Breast epithelium (tissue), 4 donors: ENCODE measurements around the gene CLUH. TPM values are rescaled to one million over a fixed set of nuclear protein-coding genes. Genes with fewer than 3 reads are reported as not detected.

Source experiments
- DNase-seq, 2 donors: peaks; one replicate each; pipeline ENCODE4 v3.0.0-alpha.2; 2019; ENCODE audit warnings: low spot score in 2 of 2
- H3K27ac ChIP-seq, 2 donors: fragments of 200-600 bp; sonication (generic) in 1 of 2; one replicate each; pipeline ENCODE4 v1.5.1; 2016 to 2019; ENCODE audit warnings: mild to moderate bottlenecking in 1 of 2
- H3K27me3 ChIP-seq, 2 donors: fragments of 200-600 bp; sonication (generic) in 1 of 2; one replicate each; pipeline versions ENCODE4 v1.5.1 to v1.6.0; 2017 to 2019; ENCODE audit warnings: control low read depth in 1 of 2, mild to moderate bottlenecking in 1 of 2
- H3K36me3 ChIP-seq: fragments of 200-600 bp; one replicate; pipeline ENCODE4 v1.5.1; 2019
- H3K4me1 ChIP-seq, 2 donors: fragments of 200-600 bp; sonication (generic); one replicate each; pipeline ENCODE4 v1.5.1; 2016 to 2019; ENCODE audit warnings: control low read depth in 1 of 2
- H3K4me3 ChIP-seq, 3 donors: fragments of 200-600 bp; sonication (generic); 1 replicate in 2 of 3; 2 replicates in 1 of 3; pipeline ENCODE4 v1.5.1; 2016 to 2019; ENCODE audit warnings: mild to moderate bottlenecking in 3 of 3, moderate library complexity in 2 of 3
- H3K9me3 ChIP-seq, 2 donors: fragments of 200-600 bp; sonication (generic) in 1 of 2; one replicate each; pipeline ENCODE4 v1.5.1; 2016 to 2019; ENCODE audit warnings: control low read depth in 1 of 2
- CTCF ChIP-seq, 3 donors: fragments of 450-650 bp; IDR thresholded peaks; one replicate each; pipeline ENCODE4 v1.5.1; 2016 to 2017; ENCODE audit warnings: antibody characterized with exemption in 3 of 3, mild to moderate bottlenecking in 3 of 3, moderate library complexity in 3 of 3
- POLR2A ChIP-seq: fragments of 450-650 bp; IDR thresholded peaks from one replicate; pipeline ENCODE4 v1.6.1; 2016; ENCODE audit warnings: antibody characterized with exemption, mild to moderate bottlenecking, moderate library complexity
- POLR2AphosphoS5 ChIP-seq, 3 donors: sonication (generic); formaldehyde crosslinking; IDR thresholded peaks; one replicate each; pipeline ENCODE4 v1.6.1; 2017; ENCODE audit warnings: antibody characterized with exemption in 3 of 3
- intact Hi-C: fragments of 100-400 bp; cut with DNase I; formaldehyde crosslinking; loops from one replicate; pipeline ENCODE4 v1.15.1; 2023; ENCODE audit warnings: low total_unique reads
- total RNA-seq, 3 donors: library from RNA; depleted of rRNA; stranded (reverse); fragments of >200 nt; gene quantifications; one replicate each; pipeline ENCODE4 v1.1.0, GENCODE V29; 2016

CLUH gene
- total RNA-seq, 3 donors from 2014 or later: 37.6 to 77.7 (median 50.6) TPM

GRCh38 chr17:2692781-2693135 is 18.8 kb downstream of the CLUH start:
- TF ChIP-seq POLR2A: no peak
- no peak for TF ChIP-seq CTCF (IDR thresholded peaks at IDR 0.05)
- TF ChIP-seq POLR2AphosphoS5 (IDR thresholded peaks at IDR 0.05): no peak
- peaks cover 11% of the 10 kb centered on the region for H3K36me3 ChIP-seq
- DNase-seq: peak; percentile 16 to 28
- intact Hi-C loops: no loop called here
- H3K27ac ChIP-seq: no peak overlapping the region
- no peak overlapping the region for H3K4me3 ChIP-seq
- no peaks in the 10 kb centered on the region for H3K27me3 ChIP-seq
- H3K9me3 ChIP-seq: no peaks in the 10 kb centered on the region
- H3K4me1 ChIP-seq: peaks cover 0 to 3% of the 10 kb centered on the region in 2 donors

GRCh38 chr17:2691965-2692780 is 19.4 kb downstream of the CLUH start:
- H3K9me3 ChIP-seq: no peaks in the 10 kb centered on the region
- DNase-seq: peak; percentile 16 to 50
- H3K4me3 ChIP-seq: no peak overlapping the region
- H3K4me1 ChIP-seq: peaks cover 0 to 3% of the 10 kb centered on the region in 2 donors
- H3K27me3 ChIP-seq: no peaks in the 10 kb centered on the region
- H3K36me3 ChIP-seq: peaks cover 6% of the 10 kb centered on the region
- no peak for TF ChIP-seq CTCF (IDR thresholded peaks at IDR 0.05)
- TF ChIP-seq POLR2A: no peak
- TF ChIP-seq POLR2AphosphoS5 (IDR thresholded peaks at IDR 0.05): no peak
- intact Hi-C loops: no loop called here
- H3K27ac ChIP-seq: no peak overlapping the region

GRCh38 chr17:2691069-2691871 is 20.3 kb downstream of the CLUH start:
- peaks cover 3% of the 10 kb centered on the region for H3K36me3 ChIP-seq
- no peaks in the 10 kb centered on the region for H3K27me3 ChIP-seq
- DNase-seq: peak; percentile 15 to 47
- no peak overlapping the region for H3K27ac ChIP-seq
- no peaks in the 10 kb centered on the region for H3K9me3 ChIP-seq
- no peak overlapping the region for H3K4me3 ChIP-seq
- H3K4me1 ChIP-seq: peaks cover 0 to 3% of the 10 kb centered on the region in 2 donors
- TF ChIP-seq CTCF (IDR thresholded peaks at IDR 0.05): no peak
- TF ChIP-seq POLR2A: no peak
- no peak for TF ChIP-seq POLR2AphosphoS5 (IDR thresholded peaks at IDR 0.05)
- intact Hi-C loops: no loop called here

- intact Hi-C loops: no loop called here
- H3K4me3 ChIP-seq: no peak overlapping the region
- H3K27ac ChIP-seq: no peak overlapping the region
- H3K4me1 ChIP-seq: peaks cover 0 to 3% of the 10 kb centered on the region in 2 donors
- no peaks in the 10 kb centered on the region for H3K9me3 ChIP-seq
- TF ChIP-seq CTCF (IDR thresholded peaks at IDR 0.05) (no peak), POLR2AphosphoS5 (IDR thresholded peaks at IDR 0.05) (no peak), POLR2A (no peak)
- H3K27me3 ChIP-seq: no peaks in the 10 kb centered on the region
- H3K36me3 ChIP-seq: no peaks in the 10 kb centered on the region
- peak; percentile 16 to 31 for DNase-seq
Measured at GRCh38 chr17:2690165-2691068, 21.1 kb downstream of the CLUH start.
